Epithelial cell of esophagus (primary cell): ENCODE data around the gene RIF1.

Source experiments
- DNase-seq: peaks from one replicate; pipeline ENCODE4 v3.0.0; 2010; ENCODE audit warnings: low read depth
- H3K4me3 ChIP-seq: 2 replicates; pipeline ENCODE4 v1.5.1; 2011; ENCODE audit warnings: mild to moderate bottlenecking, low read length, control low read depth
- CTCF ChIP-seq: IDR thresholded peaks from 2 replicates; pipeline ENCODE4 v1.5.1; 2011; ENCODE audit warnings: low read depth, mild to moderate bottlenecking, low read length, control low read depth, inconsistent platforms; ENCODE audit not compliant: insufficient read depth; ENCODE audit errors: missing control alignments

The RIF1 gene

DNA sequence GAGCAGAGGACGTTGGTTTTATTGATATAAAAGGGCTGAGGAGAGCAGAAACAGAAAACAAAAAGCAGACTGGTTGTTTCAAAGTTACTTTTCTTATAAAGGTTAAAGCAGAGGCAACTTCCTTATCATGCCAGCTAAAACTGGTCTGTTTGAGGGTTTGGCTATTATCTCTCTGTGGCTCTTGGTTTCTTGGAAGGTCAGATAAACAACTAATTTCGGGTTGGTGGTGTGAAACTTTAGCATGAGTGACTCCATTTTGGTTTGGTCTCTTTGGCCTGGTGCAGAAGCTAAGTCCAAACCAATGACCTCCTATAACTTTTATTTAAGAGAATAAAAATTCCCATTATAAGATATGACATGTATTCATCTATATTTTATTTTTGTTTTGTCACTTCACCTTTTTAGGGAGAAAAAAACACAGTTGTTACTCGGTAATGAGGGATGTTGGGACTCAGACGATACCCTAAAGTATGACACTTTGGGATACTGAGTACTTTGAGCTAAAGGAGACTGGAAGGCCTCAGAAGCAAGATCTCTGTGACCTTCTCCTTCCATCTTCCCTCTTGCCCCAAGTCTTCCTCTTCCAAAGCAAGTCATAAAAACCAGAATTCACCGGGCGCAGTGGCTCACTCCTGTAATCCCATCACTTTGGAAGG is 29.0 kb upstream of the RIF1 start:
- no peak for DNase-seq
- TF ChIP-seq CTCF, result no peak
- H3K4me3 ChIP-seq, result no peak overlapping the region

DNA sequence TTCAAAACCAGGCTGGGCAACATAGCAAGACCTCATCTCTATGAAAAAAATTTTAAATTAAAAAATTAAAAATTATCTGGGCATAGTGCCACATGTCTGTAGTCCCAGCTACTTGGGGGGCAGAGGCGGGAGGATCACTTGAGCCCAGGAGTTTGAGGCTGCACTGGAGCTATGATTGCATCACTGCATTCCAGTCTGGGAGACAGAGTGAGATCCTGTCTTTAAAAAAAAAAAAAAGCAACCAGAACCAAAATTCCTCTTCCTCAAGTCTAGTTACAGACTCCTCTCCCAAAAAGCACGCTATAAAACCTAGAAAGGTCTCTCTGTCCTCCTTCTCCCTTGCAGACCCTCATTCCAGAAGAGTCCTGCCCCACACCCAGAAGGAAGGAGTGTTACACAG is 28.4 kb upstream of the RIF1 start:
- peak; percentile 11 for DNase-seq
- no peak overlapping the region for H3K4me3 ChIP-seq
- TF ChIP-seq CTCF, result no peak

- no peak overlapping the region for H3K4me3 ChIP-seq
- no peak for TF ChIP-seq CTCF
Observed at GRCh38 chr2:151388011-151388410, 21.7 kb upstream of the RIF1 start.

GRCh38 chr2:151391436-151391835 is 18.3 kb upstream of the RIF1 start:
- no peak overlapping the region for H3K4me3 ChIP-seq
- no peak for DNase-seq
- TF ChIP-seq CTCF, result no peak

More at GRCh38 chr2:151388011-151388410, 21.7 kb upstream of the RIF1 start:
- no peak for DNase-seq

- TF ChIP-seq CTCF, result no peak
- no peak for DNase-seq
- H3K4me3 ChIP-seq, result no peak overlapping the region
Observed at GRCh38 chr2:151394509-151394908, 15.2 kb upstream of the RIF1 start.

- TF ChIP-seq CTCF, result no peak
Observed at GRCh38 chr2:151395509-151396374, 14.0 kb upstream of the RIF1 start.

More at GRCh38 chr2:151395509-151396374, 14.0 kb upstream of the RIF1 start:
- DNase-seq, result no peak
- no peak overlapping the region for H3K4me3 ChIP-seq
